WTC11 (cell line): ENCODE data around the gene PPARD. TPM values are rescaled to one million over a fixed set of nuclear protein-coding genes. Genes with fewer than 3 reads are reported as not detected.

Source experiments
- ATAC-seq: fragments of 200-7000 bp; cut with Tn5 transposase; 2 replicates; pipeline ENCODE4 v1.10.0; 2021; ENCODE audit warnings: mild to moderate bottlenecking, moderate library complexity
- CTCF ChIA-PET: fragments of 300-600 bp; sonication (Branson Sonifier 250); formaldehyde crosslinking; loops from one replicate; lab custom pipeline; 2021; ENCODE audit warnings: antibody characterized with exemption; lab: Charles Lee
- POLR2A ChIA-PET: fragments of 350-600 bp; sonication (Branson Sonifier 250); formaldehyde crosslinking; loops from one replicate; lab custom pipeline; 2021; ENCODE audit warnings: antibody characterized with exemption; lab: Charles Lee
- DNase-seq: peaks from one replicate; pipeline ENCODE4 v3.0.0; 2021; ENCODE audit warnings: low spot score
- H3K27ac Mint-ChIP-seq: 2 replicates; pipeline ENCODE4 v1.8.0; 2021; ENCODE audit warnings: mixed read lengths
- H3K27me3 Mint-ChIP-seq: 2 replicates; pipeline ENCODE4 v1.8.0; 2021; ENCODE audit warnings: low read depth, mild to moderate bottlenecking, moderate library complexity, mixed read lengths
- H3K36me3 Mint-ChIP-seq: 2 replicates; pipeline ENCODE4 v1.8.0; 2021; ENCODE audit warnings: mixed read lengths
- H3K4me1 Mint-ChIP-seq: 2 replicates; pipeline ENCODE4 v1.8.0; 2022; ENCODE audit warnings: mixed read lengths
- H3K4me3 Mint-ChIP-seq: 2 replicates; pipeline ENCODE4 v1.8.0; 2021; ENCODE audit warnings: mild to moderate bottlenecking, moderate library complexity, mixed read lengths
- H3K9me3 Mint-ChIP-seq: 2 replicates; pipeline ENCODE4 v1.8.0; 2021; ENCODE audit warnings: mixed read lengths
- CBFB ChIP-seq: sonication (generic); formaldehyde crosslinking; IDR thresholded peaks from 2 replicates; pipeline ENCODE4 v1.8.1; 2022; ENCODE audit warnings: mild to moderate bottlenecking, low read depth, missing genetic modification reagents
- CREB1 ChIP-seq: sonication (generic); formaldehyde crosslinking; IDR thresholded peaks from 2 replicates; pipeline ENCODE4 v1.8.0; 2023; ENCODE audit warnings: mild to moderate bottlenecking, missing genetic modification reagents
- EMX1 ChIP-seq: fragments of 250-450 bp; sonication (Bioruptor Pico); IDR thresholded peaks from 2 replicates; pipeline ENCODE4 v1.8.0; 2021; ENCODE audit warnings: mild to moderate bottlenecking
- FOXJ3 ChIP-seq: sonication (generic); formaldehyde crosslinking; IDR thresholded peaks from 2 replicates; pipeline ENCODE4 v1.9.0; 2021; ENCODE audit warnings: missing genetic modification reagents, mild to moderate bottlenecking, borderline replicate concordance
- FOXK1 ChIP-seq: sonication (generic); formaldehyde crosslinking; IDR thresholded peaks from 2 replicates; pipeline ENCODE4 v1.8.0; 2022; ENCODE audit warnings: mild to moderate bottlenecking, moderate library complexity, missing genetic modification reagents
- FOXP1 ChIP-seq: sonication (generic); formaldehyde crosslinking; IDR thresholded peaks from 2 replicates; pipeline ENCODE4 v1.8.0; 2022; ENCODE audit warnings: missing genetic modification reagents, mild to moderate bottlenecking, moderate library complexity, borderline replicate concordance
- JAZF1 ChIP-seq: fragments of 250-450 bp; sonication (Bioruptor Pico); IDR thresholded peaks from 2 replicates; pipeline ENCODE4 v1.9.0; 2021; ENCODE audit warnings: moderate library complexity, mild to moderate bottlenecking, inconsistent platforms
- NR1H2 ChIP-seq: sonication (generic); formaldehyde crosslinking; IDR thresholded peaks from 2 replicates; pipeline ENCODE4 v1.9.0; 2021; ENCODE audit warnings: mild to moderate bottlenecking, moderate library complexity, missing genetic modification reagents
- NR3C1 ChIP-seq: sonication (generic); formaldehyde crosslinking; conservative IDR thresholded peaks from 2 replicates; pipeline ENCODE4 v1.8.1; 2023; ENCODE audit warnings: low read depth, mild to moderate bottlenecking, missing genetic modification reagents
- RELA ChIP-seq: sonication (generic); formaldehyde crosslinking; IDR thresholded peaks from 2 replicates; pipeline ENCODE4 v1.8.1; 2022; ENCODE audit warnings: missing genetic modification reagents, mild to moderate bottlenecking, borderline replicate concordance
- SOX15 ChIP-seq: fragments of 250-450 bp; sonication (Bioruptor Pico); IDR thresholded peaks from 2 replicates; pipeline ENCODE4 v1.9.0; 2021; ENCODE audit warnings: mild to moderate bottlenecking
- TCF7 ChIP-seq: sonication (generic); formaldehyde crosslinking; IDR thresholded peaks from 2 replicates; pipeline ENCODE4 v1.8.0; 2022; ENCODE audit warnings: mild to moderate bottlenecking, low read depth, missing genetic modification reagents, moderate library complexity
- ZNF121 ChIP-seq: sonication (generic); formaldehyde crosslinking; IDR thresholded peaks from 2 replicates; pipeline ENCODE4 v1.8.0; 2023; ENCODE audit warnings: missing genetic modification reagents
- ZNF138 ChIP-seq: sonication (generic); formaldehyde crosslinking; conservative IDR thresholded peaks from 2 replicates; pipeline ENCODE4 v1.8.1; 2022; ENCODE audit warnings: mild to moderate bottlenecking, moderate library complexity, missing genetic modification reagents
- ZNF232 ChIP-seq: sonication (generic); formaldehyde crosslinking; IDR thresholded peaks from 2 replicates; pipeline ENCODE4 v1.8.0; 2022; ENCODE audit warnings: mild to moderate bottlenecking, missing genetic modification reagents
- ZNF263 ChIP-seq: sonication (generic); formaldehyde crosslinking; IDR thresholded peaks from 2 replicates; pipeline ENCODE4 v1.8.1; 2022; ENCODE audit warnings: low read depth, mild to moderate bottlenecking, moderate library complexity, missing genetic modification reagents
- total RNA-seq: library from RNA; stranded (reverse); gene quantifications from 3 replicates; pipeline ENCODE4 v1.2.3, GENCODE V29; 2021
- TF ChIP-seq, protein P1 (sequence below): sonication (generic); formaldehyde crosslinking; IDR thresholded peaks from 2 replicates; pipeline ENCODE4 v1.8.1; 2022; ENCODE audit warnings: mild to moderate bottlenecking, missing genetic modification reagents, moderate library complexity, borderline replicate concordance
- TF ChIP-seq, protein P2 (sequence below): sonication (generic); formaldehyde crosslinking; IDR thresholded peaks from 2 replicates; pipeline ENCODE4 v1.8.1; 2022; ENCODE audit warnings: missing genetic modification reagents, borderline replicate concordance
- TF ChIP-seq, protein P3 (sequence below): sonication (generic); formaldehyde crosslinking; IDR thresholded peaks from 2 replicates; pipeline ENCODE4 v1.8.1; 2023; ENCODE audit warnings: mild to moderate bottlenecking, missing genetic modification reagents
- TF ChIP-seq, protein P4 (sequence below): sonication (generic); formaldehyde crosslinking; IDR thresholded peaks from 2 replicates; pipeline ENCODE4 v1.8.1; 2023; ENCODE audit warnings: mild to moderate bottlenecking, missing genetic modification reagents
- TF ChIP-seq, protein P5 (sequence below): fragments of 250-450 bp; sonication (Bioruptor Pico); IDR thresholded peaks from 2 replicates; pipeline ENCODE4 v1.9.0; 2021; ENCODE audit warnings: mild to moderate bottlenecking
- TF ChIP-seq, protein P6 (sequence below): sonication (generic); formaldehyde crosslinking; IDR thresholded peaks from 2 replicates; pipeline ENCODE4 v1.8.1; 2023; ENCODE audit warnings: mild to moderate bottlenecking, missing genetic modification reagents, moderate library complexity
- TF ChIP-seq, protein P7 (sequence below): sonication (generic); formaldehyde crosslinking; IDR thresholded peaks from 2 replicates; pipeline ENCODE4 v1.8.1; 2023; ENCODE audit warnings: mild to moderate bottlenecking, missing genetic modification reagents, moderate library complexity

The PPARD gene
- total RNA-seq, 1 experiment from 2014 or later = 14.7 TPM

DNA sequence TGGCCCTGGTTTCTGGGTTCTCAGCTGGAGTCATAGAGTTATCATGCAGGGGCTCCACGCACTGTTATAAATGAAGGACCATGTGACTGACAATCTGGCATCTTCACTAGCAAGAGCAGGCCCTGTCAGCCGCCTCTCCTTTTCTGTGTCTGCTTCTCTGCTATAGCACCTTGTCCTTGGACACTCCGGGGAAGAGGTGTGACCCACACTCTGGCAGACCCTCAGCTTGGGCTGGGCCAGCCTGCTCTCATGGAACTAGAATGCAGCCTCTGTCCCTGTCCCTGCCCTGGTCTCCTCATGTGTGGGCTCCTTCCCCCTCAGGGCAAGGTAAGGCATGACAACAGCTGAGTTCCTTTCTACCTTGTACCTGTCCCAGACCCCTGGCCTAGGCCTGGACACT is 98.8 kb downstream of the PPARD start:
- ChIA-PET CTCF (no interaction called here), POLR2A (no interaction called here)
- Mint-ChIP-seq H3K4me1 (no peaks in the 10 kb centered on the region), H3K36me3 (no peaks in the 10 kb centered on the region), H3K9me3 (no peaks in the 10 kb centered on the region), H3K27me3 (no peaks in the 10 kb centered on the region), H3K4me3 (no peak overlapping the region), H3K27ac (no peak overlapping the region)
- TF ChIP-seq ZNF138 (CRISPR knock-in tag) = no peak
- TF ChIP-seq, protein P1, sequence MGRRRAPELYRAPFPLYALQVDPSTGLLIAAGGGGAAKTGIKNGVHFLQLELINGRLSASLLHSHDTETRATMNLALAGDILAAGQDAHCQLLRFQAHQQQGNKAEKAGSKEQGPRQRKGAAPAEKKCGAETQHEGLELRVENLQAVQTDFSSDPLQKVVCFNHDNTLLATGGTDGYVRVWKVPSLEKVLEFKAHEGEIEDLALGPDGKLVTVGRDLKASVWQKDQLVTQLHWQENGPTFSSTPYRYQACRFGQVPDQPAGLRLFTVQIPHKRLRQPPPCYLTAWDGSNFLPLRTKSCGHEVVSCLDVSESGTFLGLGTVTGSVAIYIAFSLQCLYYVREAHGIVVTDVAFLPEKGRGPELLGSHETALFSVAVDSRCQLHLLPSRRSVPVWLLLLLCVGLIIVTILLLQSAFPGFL (CRISPR knock-in tag) = no peak
- no peak for TF ChIP-seq TCF7 (CRISPR knock-in tag)
- TF ChIP-seq ZNF263 (CRISPR knock-in tag) = no peak
- TF ChIP-seq FOXP1 (CRISPR knock-in tag) = no peak
- DNase-seq (no peak), ATAC-seq (no peak)

DNA sequence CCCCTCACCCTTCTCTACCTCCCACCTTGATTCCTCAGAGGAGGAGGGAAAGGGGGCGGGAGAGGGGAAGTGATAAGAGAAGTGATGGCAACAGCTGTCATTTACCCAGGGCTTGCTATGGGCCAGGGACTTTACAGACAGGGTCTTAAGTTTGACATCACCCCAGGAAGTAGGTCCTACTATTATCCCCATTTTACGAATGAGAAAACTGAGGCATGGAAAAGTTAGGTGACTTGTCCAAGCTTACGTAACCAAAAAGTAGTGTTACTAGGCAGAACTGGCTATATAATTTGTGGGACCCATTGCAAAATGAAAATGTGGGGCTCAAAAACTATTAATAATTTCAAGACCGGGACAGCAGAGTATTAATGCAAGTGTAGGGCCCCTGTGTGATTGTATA is 99.3 kb downstream of the PPARD start:
- no peak overlapping the region for H3K4me3 Mint-ChIP-seq
- no peak overlapping the region for H3K27ac Mint-ChIP-seq
- DNase-seq = no peak
- CTCF ChIA-PET = no interaction called here
- POLR2A ChIA-PET = no interaction called here
- no peaks in the 10 kb centered on the region for H3K4me1 Mint-ChIP-seq
- H3K36me3 Mint-ChIP-seq = no peaks in the 10 kb centered on the region
- ATAC-seq = no peak
- H3K9me3 Mint-ChIP-seq = no peaks in the 10 kb centered on the region
- TF ChIP-seq EMX1 (CRISPR knock-in tag) (no peak), CREB1 (no peak), RELA (no peak), ZNF121 (no peak), NR1H2 (CRISPR knock-in tag) (no peak), TCF7 (CRISPR knock-in tag) (no peak), FOXJ3 (CRISPR knock-in tag) (no peak), FOXK1 (no peak)
- TF ChIP-seq, protein P2, sequence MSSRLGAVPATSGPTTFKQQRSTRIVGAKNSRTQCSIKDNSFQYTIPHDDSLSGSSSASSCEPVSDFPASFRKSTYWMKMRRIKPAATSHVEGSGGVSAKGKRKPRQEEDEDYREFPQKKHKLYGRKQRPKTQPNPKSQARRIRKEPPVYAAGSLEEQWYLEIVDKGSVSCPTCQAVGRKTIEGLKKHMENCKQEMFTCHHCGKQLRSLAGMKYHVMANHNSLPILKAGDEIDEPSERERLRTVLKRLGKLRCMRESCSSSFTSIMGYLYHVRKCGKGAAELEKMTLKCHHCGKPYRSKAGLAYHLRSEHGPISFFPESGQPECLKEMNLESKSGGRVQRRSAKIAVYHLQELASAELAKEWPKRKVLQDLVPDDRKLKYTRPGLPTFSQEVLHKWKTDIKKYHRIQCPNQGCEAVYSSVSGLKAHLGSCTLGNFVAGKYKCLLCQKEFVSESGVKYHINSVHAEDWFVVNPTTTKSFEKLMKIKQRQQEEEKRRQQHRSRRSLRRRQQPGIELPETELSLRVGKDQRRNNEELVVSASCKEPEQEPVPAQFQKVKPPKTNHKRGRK (CRISPR knock-in tag) = no peak
- TF ChIP-seq, protein P3, sequence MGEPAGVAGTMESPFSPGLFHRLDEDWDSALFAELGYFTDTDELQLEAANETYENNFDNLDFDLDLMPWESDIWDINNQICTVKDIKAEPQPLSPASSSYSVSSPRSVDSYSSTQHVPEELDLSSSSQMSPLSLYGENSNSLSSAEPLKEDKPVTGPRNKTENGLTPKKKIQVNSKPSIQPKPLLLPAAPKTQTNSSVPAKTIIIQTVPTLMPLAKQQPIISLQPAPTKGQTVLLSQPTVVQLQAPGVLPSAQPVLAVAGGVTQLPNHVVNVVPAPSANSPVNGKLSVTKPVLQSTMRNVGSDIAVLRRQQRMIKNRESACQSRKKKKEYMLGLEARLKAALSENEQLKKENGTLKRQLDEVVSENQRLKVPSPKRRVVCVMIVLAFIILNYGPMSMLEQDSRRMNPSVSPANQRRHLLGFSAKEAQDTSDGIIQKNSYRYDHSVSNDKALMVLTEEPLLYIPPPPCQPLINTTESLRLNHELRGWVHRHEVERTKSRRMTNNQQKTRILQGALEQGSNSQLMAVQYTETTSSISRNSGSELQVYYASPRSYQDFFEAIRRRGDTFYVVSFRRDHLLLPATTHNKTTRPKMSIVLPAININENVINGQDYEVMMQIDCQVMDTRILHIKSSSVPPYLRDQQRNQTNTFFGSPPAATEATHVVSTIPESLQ = no peak
- TF ChIP-seq, protein P4, sequence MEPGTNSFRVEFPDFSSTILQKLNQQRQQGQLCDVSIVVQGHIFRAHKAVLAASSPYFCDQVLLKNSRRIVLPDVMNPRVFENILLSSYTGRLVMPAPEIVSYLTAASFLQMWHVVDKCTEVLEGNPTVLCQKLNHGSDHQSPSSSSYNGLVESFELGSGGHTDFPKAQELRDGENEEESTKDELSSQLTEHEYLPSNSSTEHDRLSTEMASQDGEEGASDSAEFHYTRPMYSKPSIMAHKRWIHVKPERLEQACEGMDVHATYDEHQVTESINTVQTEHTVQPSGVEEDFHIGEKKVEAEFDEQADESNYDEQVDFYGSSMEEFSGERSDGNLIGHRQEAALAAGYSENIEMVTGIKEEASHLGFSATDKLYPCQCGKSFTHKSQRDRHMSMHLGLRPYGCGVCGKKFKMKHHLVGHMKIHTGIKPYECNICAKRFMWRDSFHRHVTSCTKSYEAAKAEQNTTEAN (CRISPR knock-in tag) = no peak
- no peaks in the 10 kb centered on the region for H3K27me3 Mint-ChIP-seq

DNA sequence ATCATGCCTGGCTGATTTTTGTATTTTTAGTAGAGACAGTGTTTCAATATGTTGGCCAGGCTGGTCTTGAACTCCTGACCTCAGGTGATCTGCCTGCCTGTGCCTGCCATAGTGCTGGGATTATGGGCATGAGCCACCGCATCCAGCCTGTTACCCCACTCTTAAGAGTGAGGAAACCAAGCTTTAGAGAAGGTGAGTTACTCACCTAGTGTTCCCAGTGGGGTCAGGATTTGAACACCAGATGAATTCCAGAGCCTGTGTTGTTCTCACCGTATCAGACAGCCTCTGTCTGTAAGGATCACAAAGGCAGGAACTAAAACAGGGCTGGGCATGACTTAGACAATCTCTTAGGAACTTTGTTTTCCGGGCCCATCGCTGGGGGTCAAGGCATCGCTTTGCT is 100.3 kb downstream of the PPARD start:
- Mint-ChIP-seq H3K4me3 (no peak overlapping the region), H3K9me3 (no peaks in the 10 kb centered on the region), H3K27ac (no peak overlapping the region; the same call in 1 of the 2 replicates), H3K36me3 (no peaks in the 10 kb centered on the region), H3K4me1 (no peaks in the 10 kb centered on the region), H3K27me3 (no peaks in the 10 kb centered on the region)
- no peak for ATAC-seq
- DNase-seq = no peak
- CTCF ChIA-PET = interaction anchor here (0.7 to 1.6 kb wide), 2 partner anchors 101 to 145 kb away, joined by 3 to 7 read pairs; partner anchors contain the start of gene DEF6
- POLR2A ChIA-PET = interaction anchor here (1.0 kb wide), 1 partner anchor 100 kb away, joined by 7 read pairs; no protein-coding TSS in a partner anchor
- TF ChIP-seq ZNF232 (CRISPR knock-in tag) (no peak), NR3C1 (no peak), CBFB (no peak), CREB1 (no peak), SOX15 (CRISPR knock-in tag) (no peak), JAZF1 (no peak)
- TF ChIP-seq, protein P5, sequence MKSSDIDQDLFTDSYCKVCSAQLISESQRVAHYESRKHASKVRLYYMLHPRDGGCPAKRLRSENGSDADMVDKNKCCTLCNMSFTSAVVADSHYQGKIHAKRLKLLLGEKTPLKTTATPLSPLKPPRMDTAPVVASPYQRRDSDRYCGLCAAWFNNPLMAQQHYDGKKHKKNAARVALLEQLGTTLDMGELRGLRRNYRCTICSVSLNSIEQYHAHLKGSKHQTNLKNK = no peak
- TF ChIP-seq, protein P6, sequence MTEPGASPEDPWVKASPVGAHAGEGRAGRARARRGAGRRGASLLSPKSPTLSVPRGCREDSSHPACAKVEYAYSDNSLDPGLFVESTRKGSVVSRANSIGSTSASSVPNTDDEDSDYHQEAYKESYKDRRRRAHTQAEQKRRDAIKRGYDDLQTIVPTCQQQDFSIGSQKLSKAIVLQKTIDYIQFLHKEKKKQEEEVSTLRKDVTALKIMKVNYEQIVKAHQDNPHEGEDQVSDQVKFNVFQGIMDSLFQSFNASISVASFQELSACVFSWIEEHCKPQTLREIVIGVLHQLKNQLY (CRISPR knock-in tag) = no peak
- TF ChIP-seq, protein P3 = no peak
- TF ChIP-seq, protein P7, sequence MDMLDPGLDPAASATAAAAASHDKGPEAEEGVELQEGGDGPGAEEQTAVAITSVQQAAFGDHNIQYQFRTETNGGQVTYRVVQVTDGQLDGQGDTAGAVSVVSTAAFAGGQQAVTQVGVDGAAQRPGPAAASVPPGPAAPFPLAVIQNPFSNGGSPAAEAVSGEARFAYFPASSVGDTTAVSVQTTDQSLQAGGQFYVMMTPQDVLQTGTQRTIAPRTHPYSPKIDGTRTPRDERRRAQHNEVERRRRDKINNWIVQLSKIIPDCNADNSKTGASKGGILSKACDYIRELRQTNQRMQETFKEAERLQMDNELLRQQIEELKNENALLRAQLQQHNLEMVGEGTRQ (CRISPR knock-in tag) = no peak
